Measurements from ENCODE around the gene LRCH4. TPM values are rescaled to one million over a fixed set of nuclear protein-coding genes. Genes with fewer than 3 reads are reported as not detected.

LRCH4 gene
- total and polyA plus RNA-seq, 2 of the 13 experiments (the other 11 are each of a cell fraction or from before 2014, with no cell fraction given) = 7.0 to 9.3 TPM

DNA sequence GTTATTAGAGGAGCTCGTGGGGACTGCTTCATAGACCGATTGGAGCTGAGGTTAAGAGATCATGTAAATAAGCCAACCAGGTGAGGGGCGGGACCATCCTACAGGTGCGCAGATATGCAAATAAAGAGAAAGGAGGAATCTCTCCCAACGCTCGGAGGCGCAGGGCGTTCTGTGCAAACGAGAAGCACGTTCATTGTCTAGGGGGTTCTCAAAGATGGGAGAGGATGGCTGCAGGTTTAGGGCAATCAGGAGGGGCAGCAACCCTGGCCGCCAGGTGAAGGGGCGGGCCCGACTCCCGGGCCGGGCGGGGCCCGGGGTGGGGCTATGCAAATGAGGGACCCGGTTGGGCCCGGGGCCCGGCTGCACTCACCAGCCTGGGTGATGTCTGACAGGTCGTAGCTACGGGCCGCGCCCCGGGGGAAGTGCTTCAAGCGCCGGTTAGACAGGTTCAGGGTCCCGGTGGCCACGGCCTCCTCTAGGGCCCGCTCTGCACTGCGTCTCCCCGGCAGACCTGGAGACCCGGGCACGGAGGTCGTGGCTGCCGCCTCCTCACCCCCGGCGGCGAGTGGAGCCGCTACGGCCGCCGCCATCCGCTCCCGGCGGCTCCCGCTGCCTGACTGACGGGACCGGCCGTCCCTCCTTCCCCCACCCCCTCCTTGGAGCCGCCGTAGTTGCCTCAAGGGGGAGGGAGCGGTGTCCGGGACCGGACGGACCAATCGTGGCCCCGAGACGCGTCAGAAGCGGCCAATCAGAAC lies at the start of gene LRCH4 (continued):
- 0 out of 2 replicates have a peak, but pooled peaks have one; percentile 67 for TF ChIP-seq ZNF598 (CRISPR knock-in tag; IDR thresholded peaks at IDR 0.05; ENCODE audit: borderline replicate concordance)
- TF ChIP-seq, protein P1, sequence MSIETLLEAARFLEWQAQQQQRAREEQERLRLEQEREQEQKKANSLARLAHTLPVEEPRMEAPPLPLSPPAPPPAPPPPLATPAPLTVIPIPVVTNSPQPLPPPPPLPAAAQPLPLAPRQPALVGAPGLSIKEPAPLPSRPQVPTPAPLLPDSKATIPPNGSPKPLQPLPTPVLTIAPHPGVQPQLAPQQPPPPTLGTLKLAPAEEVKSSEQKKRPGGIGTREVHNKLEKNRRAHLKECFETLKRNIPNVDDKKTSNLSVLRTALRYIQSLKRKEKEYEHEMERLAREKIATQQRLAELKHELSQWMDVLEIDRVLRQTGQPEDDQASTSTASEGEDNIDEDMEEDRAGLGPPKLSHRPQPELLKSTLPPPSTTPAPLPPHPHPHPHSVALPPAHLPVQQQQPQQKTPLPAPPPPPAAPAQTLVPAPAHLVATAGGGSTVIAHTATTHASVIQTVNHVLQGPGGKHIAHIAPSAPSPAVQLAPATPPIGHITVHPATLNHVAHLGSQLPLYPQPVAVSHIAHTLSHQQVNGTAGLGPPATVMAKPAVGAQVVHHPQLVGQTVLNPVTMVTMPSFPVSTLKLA (IDR thresholded peaks at IDR 0.05) = no peak
- peak; percentile 83 for TF ChIP-seq ZNF543 (CRISPR knock-in tag; IDR thresholded peaks at IDR 0.05)
- TF ChIP-seq ZBTB7B (CRISPR knock-in tag; IDR thresholded peaks at IDR 0.05) = no peak; the same call in none of the 2 replicates
- no peak for TF ChIP-seq FOXJ3 (CRISPR knock-in tag; IDR thresholded peaks at IDR 0.05; ENCODE audit: borderline replicate concordance)
- TF ChIP-seq ZNF329 (CRISPR knock-in tag; IDR thresholded peaks at IDR 0.05; ENCODE audit: low read depth) = peak; percentile 9; the same call in 1 of the 2 replicates
- TF ChIP-seq ZNF878 (CRISPR knock-in tag; IDR thresholded peaks at IDR 0.05) = 0 out of 2 replicates have a peak, but pooled peaks have one; percentile 34
- TF ChIP-seq MYC (CRISPR knock-in tag; IDR thresholded peaks at IDR 0.05; ENCODE audit: borderline replicate concordance) = peak; percentile 32; the same call in 1 of the 2 replicates
- no peak for TF ChIP-seq TEAD2 (CRISPR knock-in tag; IDR thresholded peaks at IDR 0.05)
- TF ChIP-seq HDAC2 (CRISPR knock-in tag; IDR thresholded peaks at IDR 0.05) = peak; percentile 73
- no peak; the same call in 1 of the 2 replicates for TF ChIP-seq NR1H2 (CRISPR knock-in tag; IDR thresholded peaks at IDR 0.05; ENCODE audit: borderline replicate concordance, low read depth)
- TF ChIP-seq HOXA3 (CRISPR knock-in tag; IDR thresholded peaks at IDR 0.05) = peak; percentile 62; the same call in 1 of the 2 replicates
- peak; percentile 68; the same call in 1 of the 3 replicates for TF ChIP-seq MXI1 (IDR thresholded peaks at IDR 0.05; ENCODE audit: borderline replicate concordance, low read depth, low read length)
- no peak for TF ChIP-seq JDP2 (CRISPR knock-in tag; IDR thresholded peaks at IDR 0.05; ENCODE audit: borderline replicate concordance)
- TF ChIP-seq ZSCAN21 (CRISPR knock-in tag; IDR thresholded peaks at IDR 0.05; ENCODE audit: borderline replicate concordance) = 0 out of 2 replicates have a peak, but pooled peaks have one; percentile 59
- TF ChIP-seq ZNF713 (CRISPR knock-in tag; IDR thresholded peaks at IDR 0.05) = no peak
- TF ChIP-seq NCOA5 (CRISPR knock-in tag; IDR thresholded peaks at IDR 0.05) = no peak
- peak; percentile 28; the same call in 1 of the 2 replicates for TF ChIP-seq FOSL2 (CRISPR knock-in tag; IDR thresholded peaks at IDR 0.05)
- TF ChIP-seq, protein P2, sequence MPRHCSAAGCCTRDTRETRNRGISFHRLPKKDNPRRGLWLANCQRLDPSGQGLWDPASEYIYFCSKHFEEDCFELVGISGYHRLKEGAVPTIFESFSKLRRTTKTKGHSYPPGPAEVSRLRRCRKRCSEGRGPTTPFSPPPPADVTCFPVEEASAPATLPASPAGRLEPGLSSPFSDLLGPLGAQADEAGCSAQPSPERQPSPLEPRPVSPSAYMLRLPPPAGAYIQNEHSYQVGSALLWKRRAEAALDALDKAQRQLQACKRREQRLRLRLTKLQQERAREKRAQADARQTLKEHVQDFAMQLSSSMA (CRISPR knock-in tag; IDR thresholded peaks at IDR 0.05) = peak; percentile 73; the same call in 1 of the 2 replicates
- TF ChIP-seq, protein P3, sequence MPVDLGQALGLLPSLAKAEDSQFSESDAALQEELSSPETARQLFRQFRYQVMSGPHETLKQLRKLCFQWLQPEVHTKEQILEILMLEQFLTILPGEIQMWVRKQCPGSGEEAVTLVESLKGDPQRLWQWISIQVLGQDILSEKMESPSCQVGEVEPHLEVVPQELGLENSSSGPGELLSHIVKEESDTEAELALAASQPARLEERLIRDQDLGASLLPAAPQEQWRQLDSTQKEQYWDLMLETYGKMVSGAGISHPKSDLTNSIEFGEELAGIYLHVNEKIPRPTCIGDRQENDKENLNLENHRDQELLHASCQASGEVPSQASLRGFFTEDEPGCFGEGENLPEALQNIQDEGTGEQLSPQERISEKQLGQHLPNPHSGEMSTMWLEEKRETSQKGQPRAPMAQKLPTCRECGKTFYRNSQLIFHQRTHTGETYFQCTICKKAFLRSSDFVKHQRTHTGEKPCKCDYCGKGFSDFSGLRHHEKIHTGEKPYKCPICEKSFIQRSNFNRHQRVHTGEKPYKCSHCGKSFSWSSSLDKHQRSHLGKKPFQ (CRISPR knock-in tag; IDR thresholded peaks at IDR 0.05; ENCODE audit: insufficient replicate concordance) = no peak
- peak; percentile 97 to 98 for TF ChIP-seq POLR2A (IDR thresholded peaks at IDR 0.05; ENCODE audit: insufficient read depth in 1 of 2, low read depth in 2 of 2, low read length in 2 of 2)
- TF ChIP-seq ATF7-NPFF (CRISPR knock-in tag; IDR thresholded peaks at IDR 0.05; ENCODE audit: low read depth) = peak; percentile 79; the same call in 1 of the 2 replicates
- TF ChIP-seq HOXA5 (CRISPR knock-in tag; IDR thresholded peaks at IDR 0.05) = 0 out of 2 replicates have a peak, but pooled peaks have one; percentile 23
- TF ChIP-seq ZFP36L1 (CRISPR knock-in tag; IDR thresholded peaks at IDR 0.05) = no peak
- TF ChIP-seq ZNF792 (CRISPR knock-in tag; IDR thresholded peaks at IDR 0.05) = peak; percentile 89
- no peak for TF ChIP-seq ZNF577 (CRISPR knock-in tag; IDR thresholded peaks at IDR 0.05; ENCODE audit: borderline replicate concordance, low read depth)
- peak; percentile 80 for TF ChIP-seq PHF5A (CRISPR knock-in tag; IDR thresholded peaks at IDR 0.05; ENCODE audit: low read depth, unreplicated experiment)
- TF ChIP-seq ZZZ3 (CRISPR knock-in tag; IDR thresholded peaks at IDR 0.05; ENCODE audit: borderline replicate concordance) = peak; percentile 60; the same call in 1 of the 2 replicates

All from HepG2 (cell line).